ENCODE results near the gene PDE4B. TPM values are rescaled to one million over a fixed set of nuclear protein-coding genes. Genes with fewer than 3 reads are reported as not detected.

The PDE4B gene
- total and polyA plus RNA-seq, 2 of the 13 experiments (the other 11 are each of a cell fraction or from before 2014, with no cell fraction given), result not detected

GRCh38 chr1:65985393-65986066, 192.8 kb downstream of the PDE4B start:
- Histone ChIP-seq H3K4me3 (replicated peaks in 1 of 3; ENCODE audit: insufficient read depth in 1 of 3, low read depth in 2 of 3, low read length in 3 of 3) (no peak overlapping the region), H3K9me3 (ENCODE audit: low read length) (no peaks in the 10 kb centered on the region), H3K79me2 (ENCODE audit: insufficient read depth, low read length) (no peaks in the 10 kb centered on the region), H2AFZ (ENCODE audit: low read length) (no peak overlapping the region), H3K9ac (ENCODE audit: insufficient read depth, low read depth, low read length) (no peak overlapping the region), H3K36me3 (replicated peaks in 1 of 2; ENCODE audit: control insufficient read depth in 1 of 2, insufficient read depth in 2 of 2, low read length in 2 of 2) (no peaks in the 10 kb centered on the region), H3K27me3 (ENCODE audit: control insufficient read depth in 1 of 2, insufficient read depth in 2 of 2, low read length in 2 of 2) (no peaks in the 10 kb centered on the region), H3K4me2 (ENCODE audit: low read depth, low read length) (no peak overlapping the region), H4K20me1 (ENCODE audit: insufficient read depth, low read length) (no peaks in the 10 kb centered on the region), H3K4me1 (ENCODE audit: insufficient read depth, low read length) (no peaks in the 10 kb centered on the region), H3K27ac (ENCODE audit: extremely low read length, insufficient read depth, low read length) (no peak overlapping the region)
- no peak for DNase-seq (ENCODE audit: low spot score)
- peak; percentile 53 to 59 for TF ChIP-seq MAFK (conservative IDR thresholded peaks at IDR 0.05 in 1 of 2, IDR thresholded peaks at IDR 0.05 in 1 of 2; ENCODE audit: low read length in 2 of 2)
- no peak for TF ChIP-seq ZNF256 (CRISPR knock-in tag; conservative IDR thresholded peaks at IDR 0.05)
- TF ChIP-seq ZNF816 (CRISPR knock-in tag; IDR thresholded peaks at IDR 0.05; ENCODE audit: borderline replicate concordance), result no peak
- TF ChIP-seq, protein P1, sequence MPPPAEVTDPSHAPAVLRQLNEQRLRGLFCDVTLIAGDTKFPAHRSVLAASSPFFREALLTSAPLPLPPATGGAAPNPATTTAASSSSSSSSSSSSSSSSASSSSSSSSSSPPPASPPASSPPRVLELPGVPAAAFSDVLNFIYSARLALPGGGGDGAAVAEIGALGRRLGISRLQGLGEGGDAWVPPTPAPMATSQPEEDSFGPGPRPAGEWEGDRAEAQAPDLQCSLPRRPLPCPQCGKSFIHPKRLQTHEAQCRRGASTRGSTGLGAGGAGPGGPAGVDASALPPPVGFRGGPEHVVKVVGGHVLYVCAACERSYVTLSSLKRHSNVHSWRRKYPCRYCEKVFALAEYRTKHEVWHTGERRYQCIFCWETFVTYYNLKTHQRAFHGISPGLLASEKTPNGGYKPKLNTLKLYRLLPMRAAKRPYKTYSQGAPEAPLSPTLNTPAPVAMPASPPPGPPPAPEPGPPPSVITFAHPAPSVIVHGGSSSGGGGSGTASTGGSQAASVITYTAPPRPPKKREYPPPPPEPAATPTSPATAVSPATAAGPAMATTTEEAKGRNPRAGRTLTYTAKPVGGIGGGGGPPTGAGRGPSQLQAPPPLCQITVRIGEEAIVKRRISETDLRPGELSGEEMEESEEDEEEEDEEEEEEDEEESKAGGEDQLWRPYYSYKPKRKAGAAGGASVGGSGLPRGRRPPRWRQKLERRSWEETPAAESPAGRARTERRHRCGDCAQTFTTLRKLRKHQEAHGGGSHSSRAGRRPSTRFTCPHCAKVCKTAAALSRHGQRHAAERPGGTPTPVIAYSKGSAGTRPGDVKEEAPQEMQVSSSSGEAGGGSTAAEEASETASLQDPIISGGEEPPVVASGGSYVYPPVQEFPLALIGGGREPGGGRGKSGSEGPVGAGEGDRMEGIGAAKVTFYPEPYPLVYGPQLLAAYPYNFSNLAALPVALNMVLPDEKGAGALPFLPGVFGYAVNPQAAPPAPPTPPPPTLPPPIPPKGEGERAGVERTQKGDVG (CRISPR knock-in tag; IDR thresholded peaks at IDR 0.05; ENCODE audit: borderline replicate concordance), result no peak
- 0 out of 2 replicates have a peak, but pooled peaks have one; percentile 11 for TF ChIP-seq MAFF (IDR thresholded peaks at IDR 0.05; ENCODE audit: low read depth, low read length)
- no peak for ATAC-seq
- no TSS peak for BruUV-seq (replicated peaks)
- WGBS (ENCODE audit: low lambda C conversion rate), result 0% methylated on average over 1 of the region's 1 CpG
- ChIA-PET CTCF (ENCODE audit: low intra/inter-chr PET ratio, low total read pairs) (no interaction called here), POLR2A (no interaction called here)
- intact Hi-C loops (cut with micrococcal nuclease; ENCODE audit: unreplicated experiment) (no loop called here), in situ Hi-C loops (cut with HindIII; ENCODE audit: extremely low pct_ligation_motif_present, low pct_unique_long_range_greater_than_20kb) (no loop called here)
- FAIRE-seq, result no peak

All from HepG2 (cell line).